GM12878 (cell line): ENCODE results near the gene ITPR2. TPM values are rescaled to one million over a fixed set of nuclear protein-coding genes. Genes with fewer than 3 reads are reported as not detected.

Source experiments
- ATAC-seq: fragments of 200-7000 bp; cut with Tn5 transposase; 3 replicates; pipeline ENCODE4 v1.9.1; 2020; ENCODE audit warnings: mild to moderate bottlenecking, moderate library complexity
- BruUV-seq: library from RNA; stranded (reverse); fragments of 400-500 nt; replicated peaks from 2 replicates; lab custom pipeline; 2021; lab: Mats Ljungman, UMichigan
- CTCF ChIA-PET: fragments of 300-600 bp; sonication (Branson Sonifier 250); formaldehyde crosslinking; extraction: SDS; loops from one replicate; lab custom pipeline; 2021; ENCODE audit warnings: inconsistent platforms; lab: Yijun Ruan, JAX
- POLR2A ChIA-PET: fragments of 350-600 bp; formaldehyde crosslinking; extraction: SDS; loops from one replicate; lab custom pipeline; 2021; ENCODE audit warnings: inconsistent platforms; lab: Charles Lee
- RAD21 ChIA-PET: fragments of 300-600 bp; sonication (Branson Sonifier 250); formaldehyde crosslinking; loops from one replicate; lab custom pipeline; 2023; ENCODE audit warnings: antibody characterized with exemption; ENCODE audit not compliant: unreplicated experiment; lab: Charles Lee
- SMC1A ChIA-PET: fragments of 300-600 bp; sonication (Branson Sonifier 250); formaldehyde crosslinking; loops from one replicate; lab custom pipeline; 2023; ENCODE audit not compliant: unreplicated experiment, uncharacterized antibody; lab: Charles Lee
- DNase-seq: peaks from one replicate; pipeline ENCODE4 v3.0.0-alpha.2; 2011; ENCODE audit warnings: low read depth, low spot score
- FAIRE-seq: peaks from 3 replicates; lab custom pipeline; 2011; peaks lifted over from hg19 to GRCh38; lab: Jason Lieb, UNC
- H2AFZ ChIP-seq: 2 replicates; pipeline ENCODE4 v1.6.0; 2011; ENCODE audit warnings: low read depth, low read length, control low read depth; ENCODE audit not compliant: control insufficient read depth
- H3K27ac ChIP-seq: 2 replicates; pipeline ENCODE4 v1.5.1; 2011; ENCODE audit warnings: control low read depth; ENCODE audit not compliant: control insufficient read depth, insufficient read depth
- H3K27me3 ChIP-seq, 2 experiments: replicated peaks in 1 of 2; 2 replicates each; pipeline versions ENCODE4 v1.6.0 to v1.6.1; 2011; ENCODE audit warnings: low read length in 1 of 2; ENCODE audit not compliant: control insufficient read depth in 2 of 2, insufficient read depth in 2 of 2
- H3K36me3 ChIP-seq, 2 experiments: 2 replicates each; pipeline ENCODE4 v1.5.1; 2011; ENCODE audit warnings: low read length in 1 of 2; ENCODE audit not compliant: control insufficient read depth in 2 of 2, insufficient read depth in 2 of 2
- H3K4me1 ChIP-seq: 2 replicates; pipeline ENCODE4 v1.6.1; 2011; ENCODE audit warnings: mild to moderate bottlenecking, low read length, moderate library complexity, mixed read lengths; ENCODE audit not compliant: control insufficient read depth, insufficient read depth
- H3K4me2 ChIP-seq: 2 replicates; pipeline ENCODE4 v1.6.0; 2011; ENCODE audit warnings: control low read depth; ENCODE audit not compliant: control insufficient read depth, insufficient read depth
- H3K4me3 ChIP-seq: fragments of 200-600 bp; sonication (generic); 2 replicates; pipeline ENCODE4 v1.5.1; 2016
- H3K79me2 ChIP-seq: 2 replicates; pipeline ENCODE4 v1.6.0; 2011; ENCODE audit warnings: low read length; ENCODE audit not compliant: control insufficient read depth, insufficient read depth
- H3K9ac ChIP-seq: 2 replicates; pipeline ENCODE4 v1.8.0; 2011; ENCODE audit warnings: low read length, control low read depth, mixed read lengths; ENCODE audit not compliant: control insufficient read depth, insufficient read depth
- H3K9me3 ChIP-seq: replicated peaks from 3 replicates; pipeline ENCODE4 v1.5.1; 2011; ENCODE audit warnings: mild to moderate bottlenecking, low read length; ENCODE audit not compliant: control insufficient read depth, insufficient read depth
- H4K20me1 ChIP-seq: 2 replicates; pipeline ENCODE4 v1.6.0; 2011; ENCODE audit not compliant: control insufficient read depth, insufficient read depth
- CTCF ChIP-seq, 3 experiments: IDR thresholded peaks in 2 of 3; conservative IDR thresholded peaks in 1 of 3; 2 replicates each; pipeline ENCODE4 v1.5.1; 2011; ENCODE audit warnings: low read depth in 3 of 3, low read length in 3 of 3, mild to moderate bottlenecking in 3 of 3, control low read depth in 2 of 3, moderate library complexity in 2 of 3, inconsistent platforms in 1 of 3, mixed read lengths in 1 of 3; ENCODE audit not compliant: control insufficient read depth in 2 of 3, insufficient read depth in 1 of 3; ENCODE audit errors: extremely low read depth in 1 of 3
- NBN ChIP-seq: fragments of 450-650 bp; IDR thresholded peaks from 2 replicates; pipeline ENCODE4 v1.6.1; 2016
- WGBS: methylation state at CpG from one replicate; pipeline ENCODE4 v1.1.6; 2016; ENCODE audit warnings: low lambda C conversion rate; ENCODE audit not compliant: insufficient replicate concordance, insufficient coverage; ENCODE audit errors: missing lambda C conversion rate; 5-methylcytosine and 5-hydroxymethylcytosine counted together
- in situ Hi-C: fragments of 300-500 bp; cut with MboI; formaldehyde crosslinking; loops from 9 replicates; pipeline ENCODE4 v1.14.3; 2018; ENCODE audit warnings: mixed read lengths
- intact Hi-C: fragments of 100-400 bp; cut with micrococcal nuclease; formaldehyde crosslinking; loops from one replicate; pipeline ENCODE4 v1.14.2; 2022; ENCODE audit not compliant: unreplicated experiment
- polyA plus RNA-seq, 11 experiments: library from polyadenylated mRNA; depleted of rRNA in 4 of 11; unstranded in 6 of 11; stranded (reverse) in 5 of 11; fragments of >200 nt; fragmentation: Nextera tagmentation in 4 of 11; fragmentation: Illumina TruSeq in 1 of 11; extraction: Ambion mirVana in 4 of 11; extraction: Trizol in 1 of 11; gene quantifications; 1 replicate in 1 of 11; 2 replicates in 10 of 11; pipeline versions ENCODE4 v1.2.1 to v1.2.3, GENCODE V29; 2011 to 2016; ENCODE audit warnings: inconsistent platforms in 2 of 11, missing spikeins in 2 of 11, low read depth in 1 of 11
- total RNA-seq, 4 experiments: library from RNA; depleted of rRNA in 3 of 4; stranded (reverse); fragments of >200 nt in 3 of 4; fragmentation: Illumina TruSeq in 1 of 4; extraction: Trizol in 1 of 4; gene quantifications; 2 replicates each; pipeline versions ENCODE4 v1.2.1 to v1.2.3, GENCODE V29; 2013 to 2021

ITPR2 gene
- total and polyA plus RNA-seq, 10 of the 15 experiments (the other 5 are each of a cell fraction or from before 2014, with no cell fraction given), result 7.5 to 76.2 (median 47.1) TPM

- in situ Hi-C loops, result no loop called here
These were observed 367.4 kb downstream of the ITPR2 start for GRCh38 chr12:26465419-26466097.

More at GRCh38 chr12:26465419-26466097, 367.4 kb downstream of the ITPR2 start:
- Histone ChIP-seq H3K9ac (no peak overlapping the region), H3K4me1 (peaks cover 6% of the 10 kb centered on the region), H3K4me3 (no peak overlapping the region), H2AFZ (no peak overlapping the region), H4K20me1 (no peaks in the 10 kb centered on the region; the same call in 1 of the 2 replicates), H3K79me2 (no peaks in the 10 kb centered on the region), H3K27me3 (no peaks in the 10 kb centered on the region), H3K36me3 (peaks cover 0 to 7% of the 10 kb centered on the region in 2 experiments; a peak in 3 of 4 replicates), H3K9me3 (no peaks in the 10 kb centered on the region), H3K4me2 (no peak overlapping the region), H3K27ac (no peak overlapping the region)
- intact Hi-C loops, result no loop called here
- BruUV-seq, result no TSS peak
- RAD21 ChIA-PET, result interaction anchor here (1.0 kb wide), 1 partner anchor 337 kb away, joined by 3 read pairs; no protein-coding TSS in a partner anchor
- POLR2A ChIA-PET, result no interaction called here
- ATAC-seq (no peak), FAIRE-seq (no peak), DNase-seq (no peak)
- CTCF ChIA-PET, result interaction anchor here (0.7 to 2.3 kb wide), 5 partner anchors 13 to 1389 kb away, joined by 3 to 11 read pairs (median 4); no protein-coding TSS in a partner anchor
- WGBS, result 93% methylated on average over 6 of the region's 6 CpGs
- 0 out of 6 replicates have a peak, but pooled peaks of 1 of the 3 experiments have one; percentile 5 for TF ChIP-seq CTCF (IDR thresholded peaks at IDR 0.05 in 2 of 3, conservative IDR thresholded peaks at IDR 0.05 in 1 of 3; ENCODE audit: control insufficient read depth in 2 of 3, extremely low read depth in 1 of 3, insufficient read depth in 1 of 3, low read depth in 3 of 3, low read length in 3 of 3)
- TF ChIP-seq NBN, result no peak
- SMC1A ChIA-PET, result interaction anchor here (1.1 to 1.9 kb wide), 3 partner anchors 20 to 367 kb away, joined by 3 to 9 read pairs (median 3); no protein-coding TSS in a partner anchor
